PC-9 (cell line): ENCODE measurements around the gene DGKG. TPM values are rescaled to one million over a fixed set of nuclear protein-coding genes. Genes with fewer than 3 reads are reported as not detected.

Experiments used
- BruUV-seq: library from RNA; stranded (reverse); fragments of 400-500 nt; replicated peaks from 2 replicates; lab custom pipeline; 2021; lab: Mats Ljungman, UMichigan
- CTCF ChIA-PET: fragments of 300-600 bp; sonication (Branson Sonifier 250); formaldehyde crosslinking; loops from one replicate; lab custom pipeline; 2022; ENCODE audit warnings: antibody characterized with exemption; lab: Charles Lee
- POLR2A ChIA-PET: fragments of 300-600 bp; sonication (Branson Sonifier 250); formaldehyde crosslinking; loops from one replicate; lab custom pipeline; 2022; ENCODE audit warnings: antibody characterized with exemption; ENCODE audit not compliant: unreplicated experiment; lab: Charles Lee
- DNase-seq, 2 experiments: peaks; one replicate each; pipeline versions ENCODE4 v3.0.0 to v3.0.0-alpha.2; 2015 to 2022; ENCODE audit warnings: mixed read lengths in 1 of 2
- H2AFZ ChIP-seq: fragments of 200-600 bp; sonication (generic); 2 replicates; pipeline ENCODE4 v1.8.1; 2017; ENCODE audit warnings: antibody characterized with exemption
- H3F3A ChIP-seq: fragments of 200-600 bp; sonication (generic); 2 replicates; pipeline ENCODE4 v1.8.1; 2017; ENCODE audit warnings: antibody characterized with exemption, mild to moderate bottlenecking, low read depth; ENCODE audit not compliant: insufficient read depth
- H3K27ac ChIP-seq: fragments of 200-600 bp; sonication (generic); 2 replicates; pipeline ENCODE4 v1.6.1; 2016; ENCODE audit warnings: mixed run types
- H3K27me3 ChIP-seq: fragments of 200-600 bp; sonication (generic); 2 replicates; pipeline ENCODE4 v1.6.1; 2016; ENCODE audit warnings: low read depth, mixed run types; ENCODE audit not compliant: insufficient read depth
- H3K36me3 ChIP-seq: fragments of 200-600 bp; sonication (generic); 2 replicates; pipeline ENCODE4 v1.6.1; 2016; ENCODE audit warnings: low read depth, mixed run types
- H3K4me1 ChIP-seq: fragments of 200-600 bp; sonication (generic); replicated peaks from 2 replicates; pipeline ENCODE4 v1.6.1; 2016; ENCODE audit warnings: mixed run types; ENCODE audit not compliant: insufficient read depth
- H3K4me2 ChIP-seq: fragments of 200-600 bp; sonication (generic); 2 replicates; pipeline ENCODE4 v1.6.1; 2017; ENCODE audit warnings: mixed run types
- H3K4me3 ChIP-seq: fragments of 200-600 bp; sonication (generic); 2 replicates; pipeline ENCODE4 v1.6.1; 2016; ENCODE audit warnings: mixed run types
- H3K79me2 ChIP-seq: fragments of 200-600 bp; sonication (generic); 2 replicates; pipeline ENCODE4 v1.6.1; 2017; ENCODE audit warnings: low read depth, mixed run types
- H3K9me2 ChIP-seq: fragments of 200-600 bp; sonication (generic); 2 replicates; pipeline ENCODE4 v1.8.1; 2017; ENCODE audit warnings: mild to moderate bottlenecking; ENCODE audit not compliant: insufficient read depth
- H3K9me3 ChIP-seq: fragments of 200-600 bp; sonication (generic); 2 replicates; pipeline ENCODE4 v1.8.1; 2016; ENCODE audit warnings: low read depth; ENCODE audit not compliant: insufficient read depth
- H4K20me1 ChIP-seq: fragments of 200-600 bp; sonication (generic); 2 replicates; pipeline ENCODE4 v1.8.1; 2017; ENCODE audit not compliant: insufficient read depth
- EZH2 ChIP-seq: fragments of 200-600 bp; sonication (generic); IDR thresholded peaks from 2 replicates; pipeline ENCODE4 v1.8.0; 2017; ENCODE audit warnings: antibody characterized with exemption, low read depth
- intact Hi-C: fragments of 100-400 bp; cut with micrococcal nuclease; formaldehyde crosslinking; loops from one replicate; pipeline ENCODE4 v1.10.0; 2022; ENCODE audit not compliant: unreplicated experiment
- total RNA-seq: library from RNA; stranded (reverse); gene quantifications from 2 replicates; pipeline ENCODE4 v1.2.3, GENCODE V29; 2021
- TF ChIP-seq, protein P1 (sequence below): fragments of 200-600 bp; sonication (generic); conservative IDR thresholded peaks from 2 replicates; pipeline ENCODE4 v1.6.1; 2017; ENCODE audit warnings: mixed run types, antibody characterized with exemption, mild to moderate bottlenecking, moderate library complexity

DGKG gene
- total RNA-seq, 1 experiment from 2014 or later: 20.0 TPM

DNA sequence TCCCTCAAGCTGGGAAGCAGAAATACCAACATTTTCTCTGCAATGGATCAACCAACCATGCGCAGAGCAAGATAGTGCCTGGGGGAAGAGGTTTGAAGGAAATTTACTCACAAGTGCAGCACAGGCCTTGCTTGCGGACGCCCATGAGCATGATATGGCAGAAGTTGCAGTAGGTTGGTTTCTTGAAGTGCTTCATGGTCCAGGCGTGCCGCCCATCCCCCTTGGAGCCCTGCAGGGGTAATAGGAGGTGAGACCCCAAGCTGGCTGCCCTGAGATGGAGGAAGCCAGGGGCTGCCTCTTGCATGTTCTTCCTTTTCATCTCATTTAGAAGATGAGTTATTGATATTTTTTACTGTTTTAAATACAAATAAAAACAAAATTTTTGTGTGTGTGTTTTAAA is 86.6 kb downstream of the DGKG start:
- intact Hi-C loops: loop anchor here (5.0 kb wide), 1 partner anchor 613 kb away; no protein-coding TSS in a partner anchor
- Histone ChIP-seq H3F3A (no peaks in the 10 kb centered on the region), H3K79me2 (no peaks in the 10 kb centered on the region), H3K9me3 (no peaks in the 10 kb centered on the region), H3K9me2 (no peaks in the 10 kb centered on the region), H3K4me2 (no peak overlapping the region), H3K27me3 (peaks cover 61% of the 10 kb centered on the region), H2AFZ (no peak overlapping the region), H3K27ac (no peak overlapping the region), H3K4me1 (no peaks in the 10 kb centered on the region), H4K20me1 (no peaks in the 10 kb centered on the region), H3K4me3 (no peak overlapping the region), H3K36me3 (no peaks in the 10 kb centered on the region)
- POLR2A ChIA-PET: no interaction called here
- TF ChIP-seq EZH2: no peak
- TF ChIP-seq, protein P1, sequence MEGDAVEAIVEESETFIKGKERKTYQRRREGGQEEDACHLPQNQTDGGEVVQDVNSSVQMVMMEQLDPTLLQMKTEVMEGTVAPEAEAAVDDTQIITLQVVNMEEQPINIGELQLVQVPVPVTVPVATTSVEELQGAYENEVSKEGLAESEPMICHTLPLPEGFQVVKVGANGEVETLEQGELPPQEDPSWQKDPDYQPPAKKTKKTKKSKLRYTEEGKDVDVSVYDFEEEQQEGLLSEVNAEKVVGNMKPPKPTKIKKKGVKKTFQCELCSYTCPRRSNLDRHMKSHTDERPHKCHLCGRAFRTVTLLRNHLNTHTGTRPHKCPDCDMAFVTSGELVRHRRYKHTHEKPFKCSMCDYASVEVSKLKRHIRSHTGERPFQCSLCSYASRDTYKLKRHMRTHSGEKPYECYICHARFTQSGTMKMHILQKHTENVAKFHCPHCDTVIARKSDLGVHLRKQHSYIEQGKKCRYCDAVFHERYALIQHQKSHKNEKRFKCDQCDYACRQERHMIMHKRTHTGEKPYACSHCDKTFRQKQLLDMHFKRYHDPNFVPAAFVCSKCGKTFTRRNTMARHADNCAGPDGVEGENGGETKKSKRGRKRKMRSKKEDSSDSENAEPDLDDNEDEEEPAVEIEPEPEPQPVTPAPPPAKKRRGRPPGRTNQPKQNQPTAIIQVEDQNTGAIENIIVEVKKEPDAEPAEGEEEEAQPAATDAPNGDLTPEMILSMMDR: no peak
- CTCF ChIA-PET: no interaction called here
- no TSS peak for BruUV-seq
- DNase-seq: no peak

DNA sequence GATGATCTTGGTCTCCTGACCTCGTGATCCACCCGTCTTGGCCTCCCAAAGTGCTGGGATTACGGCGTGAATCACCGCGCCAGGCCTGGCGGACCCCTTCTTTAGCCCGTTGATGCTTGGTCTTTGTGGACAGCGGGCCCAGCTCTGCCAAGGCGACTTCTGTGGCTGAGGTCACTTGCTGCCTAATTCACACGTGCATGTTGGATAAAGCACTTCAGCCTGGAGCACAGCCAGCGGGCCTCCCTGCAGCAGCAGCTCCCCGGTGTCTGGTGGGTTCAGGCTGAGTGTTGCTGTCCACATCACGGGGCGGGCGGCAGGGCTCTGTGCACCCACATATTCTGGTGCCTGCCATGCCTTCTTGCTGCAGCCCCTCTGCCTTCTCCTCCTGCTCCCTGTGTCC is 88.4 kb downstream of the DGKG start:
- Histone ChIP-seq H3K4me1 (no peaks in the 10 kb centered on the region), H3K4me2 (no peak overlapping the region), H4K20me1 (no peaks in the 10 kb centered on the region), H3K36me3 (no peaks in the 10 kb centered on the region), H3K27me3 (peaks cover 63% of the 10 kb centered on the region), H2AFZ (no peak overlapping the region), H3K9me3 (no peaks in the 10 kb centered on the region), H3K79me2 (no peaks in the 10 kb centered on the region), H3K4me3 (no peak overlapping the region), H3K9me2 (no peaks in the 10 kb centered on the region), H3K27ac (no peak overlapping the region), H3F3A (no peaks in the 10 kb centered on the region)
- ChIA-PET POLR2A (no interaction called here), CTCF (interaction anchor here (0.6 kb wide), 1 partner anchor 627 kb away, joined by 3 read pairs; no protein-coding TSS in a partner anchor)
- intact Hi-C loops: no loop called here
- TF ChIP-seq, protein P1: no peak
- TF ChIP-seq EZH2: no peak
- no peak for DNase-seq
- BruUV-seq: no TSS peak

DNA sequence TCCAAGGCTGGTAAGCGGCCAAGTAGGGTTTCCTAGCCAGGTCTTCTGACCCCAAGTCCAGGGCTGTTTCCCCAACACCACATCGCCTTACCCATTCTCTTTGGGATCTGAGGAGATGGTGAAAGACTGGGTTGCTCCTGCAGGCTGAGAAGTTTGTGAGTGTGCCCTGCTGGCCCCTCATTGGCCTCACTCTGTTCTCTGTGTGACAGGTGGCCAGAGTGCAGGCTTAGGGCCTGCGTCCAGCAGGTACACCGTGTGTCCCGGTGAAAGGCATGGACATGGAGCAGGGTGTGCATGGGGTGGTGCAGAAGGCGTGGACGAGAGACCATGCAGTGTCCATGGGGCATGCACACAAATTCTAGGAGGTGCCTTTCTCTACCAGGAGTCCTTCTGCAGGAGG is 91.3 kb downstream of the DGKG start:
- Histone ChIP-seq H3K4me1 (no peaks in the 10 kb centered on the region), H3K4me3 (no peak overlapping the region), H3K9me2 (no peaks in the 10 kb centered on the region), H3K27ac (no peak overlapping the region), H3K4me2 (no peak overlapping the region), H3K27me3 (peaks cover 72% of the 10 kb centered on the region), H3K79me2 (no peaks in the 10 kb centered on the region), H3K36me3 (no peaks in the 10 kb centered on the region), H4K20me1 (no peaks in the 10 kb centered on the region), H2AFZ (no peak overlapping the region), H3K9me3 (no peaks in the 10 kb centered on the region), H3F3A (no peaks in the 10 kb centered on the region)
- TF ChIP-seq, protein P1: no peak
- TF ChIP-seq EZH2: no peak
- CTCF ChIA-PET: no interaction called here
- intact Hi-C loops: no loop called here
- BruUV-seq: no TSS peak
- no peak for DNase-seq
- POLR2A ChIA-PET: interaction anchor here (0.6 kb wide), 1 partner anchor 346 kb away, joined by 4 read pairs; no protein-coding TSS in a partner anchor
